Right lung (tissue), 10 donors: ENCODE measurements around the gene SIRPD. TPM values are rescaled to one million over a fixed set of nuclear protein-coding genes. Genes with fewer than 3 reads are reported as not detected.
"Not testable (repeated sequence)": the region's sequence is repeated elsewhere in the genome, so short reads cannot be mapped to it uniquely, and the experiment has no call there.

Source experiments
- DNase-seq, 2 donors: peaks; one replicate each; pipeline ENCODE4 v3.0.0-alpha.2; 2013
- long read RNA-seq, 8 donors: transcript quantifications; one replicate each; lab custom pipeline, GENCODE V29; 2026
- polyA plus RNA-seq, 5 donors: library from polyadenylated mRNA; unstranded; fragments of 120-200 nt; gene quantifications; one replicate each; pipeline versions ENCODE4 v1.2.1 to v1.2.3, GENCODE V29; 2013; ENCODE audit warnings: inconsistent platforms in 1 of 5, low replicate concordance in 1 of 5; ENCODE audit not compliant: insufficient read length in 5 of 5, insufficient read depth in 1 of 5

SIRPD gene
- polyA plus RNA-seq, result under 1 TPM in 1 of 5 donors, not detected in 4; 0.09 TPM
- long read RNA-seq, donor 1, result 0 reads
- long read RNA-seq, donor 2, result 0 reads
- long read RNA-seq, donor 3, result 0 reads
- long read RNA-seq, donor 4, result 0 reads
- long read RNA-seq, donor 5, result 0 reads
- long read RNA-seq, donor 6, result 0 reads
- long read RNA-seq, donor 7, result 0 reads
- long read RNA-seq, donor 8, result 0 reads

DNA sequence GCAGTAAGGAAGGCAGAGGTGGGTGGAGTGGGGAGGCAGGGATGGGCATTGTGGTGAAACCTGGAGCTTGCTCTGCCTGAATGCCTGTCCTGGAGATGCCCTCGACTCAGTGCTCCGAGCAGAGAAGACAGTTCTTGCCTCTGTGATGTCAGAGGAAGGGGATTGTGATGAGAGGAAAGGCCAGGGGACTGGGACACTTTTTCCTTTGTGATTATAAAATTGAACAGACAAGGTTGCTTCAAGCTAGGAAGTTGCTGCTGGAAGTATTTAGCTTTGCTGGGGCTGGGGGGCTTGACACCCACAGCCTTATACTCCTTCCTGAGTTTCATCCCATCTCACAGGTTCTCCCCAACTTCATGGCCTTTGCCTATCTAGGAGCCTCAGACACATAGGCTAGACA lies at the start of gene SIRPD:
SIRPD (minus strand) TSS at position 101 of the 400 bp plus-strand sequence; CDS start at position 49, 52 bp downstream.
- DNase-seq, result no peak

DNA sequence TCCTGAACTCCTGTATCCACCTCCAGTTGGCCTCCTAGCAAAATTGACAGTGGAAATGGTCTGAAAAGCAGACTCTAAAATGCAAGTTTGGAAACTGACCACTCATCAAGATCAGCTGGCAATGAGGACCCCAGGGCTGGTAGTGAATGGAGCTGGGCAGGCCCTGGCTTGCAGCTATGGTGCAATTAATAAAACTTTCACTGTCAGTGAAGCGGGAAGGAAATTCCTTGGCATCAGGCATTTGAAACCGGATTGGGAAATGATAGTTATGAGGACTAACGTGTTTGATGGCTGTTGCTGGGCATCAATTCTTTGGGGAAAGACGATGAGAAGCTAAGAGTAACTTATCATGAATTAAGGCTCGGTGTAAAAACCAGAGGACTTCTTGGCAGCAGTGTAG lies 43.2 kb upstream of the SIRPD start:
- no peak for DNase-seq

DNA sequence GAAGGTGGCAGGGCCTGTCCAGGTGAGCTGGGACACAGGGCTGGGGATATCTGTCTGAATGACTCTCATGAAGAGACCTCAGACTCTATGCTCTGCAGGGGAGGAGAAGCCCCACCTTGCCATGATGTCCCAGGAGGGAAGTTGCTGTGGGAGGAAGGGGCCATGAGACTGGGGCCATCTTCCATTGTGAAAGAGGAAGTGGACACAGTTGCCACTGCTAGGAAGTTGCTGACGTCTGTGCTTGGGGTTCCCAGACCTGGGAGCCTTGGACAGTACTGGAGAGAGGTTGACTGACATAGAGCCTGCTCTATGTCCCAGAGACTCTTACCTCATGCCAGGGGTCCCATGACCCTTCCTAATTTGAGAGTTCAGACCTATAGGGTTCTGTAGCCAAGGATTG lies 37.8 kb upstream of the SIRPD start:
- DNase-seq, result no peak

- DNase-seq, result no peak
Measured at GRCh38 chr20:1588533-1589460, 31.3 kb upstream of the SIRPD start.

- DNase-seq, result no peak
Measured at GRCh38 chr20:1587781-1588532, 30.5 kb upstream of the SIRPD start.

DNA sequence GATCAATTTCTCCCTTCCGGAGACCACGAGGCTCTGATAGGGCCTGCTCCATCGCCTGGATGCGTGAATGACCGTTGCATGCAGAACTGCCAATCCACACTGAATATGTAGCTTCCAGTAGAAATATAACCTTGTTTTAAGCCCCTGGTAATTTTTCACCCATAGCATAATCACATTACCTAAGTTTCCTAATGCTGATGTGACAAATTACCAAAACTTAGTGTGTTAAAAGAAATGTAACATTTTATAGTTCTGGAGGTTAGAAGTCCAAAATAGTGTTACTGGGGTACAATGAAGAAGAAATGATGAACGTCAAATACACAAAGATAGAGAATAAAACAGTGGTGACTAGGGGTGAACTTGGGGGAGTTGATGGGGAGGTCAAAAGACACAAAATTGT lies 22.0 kb upstream of the SIRPD start:
- no peak for DNase-seq

- DNase-seq, result no peak
Measured at GRCh38 chr20:1577906-1578305, 20.4 kb upstream of the SIRPD start.

DNA sequence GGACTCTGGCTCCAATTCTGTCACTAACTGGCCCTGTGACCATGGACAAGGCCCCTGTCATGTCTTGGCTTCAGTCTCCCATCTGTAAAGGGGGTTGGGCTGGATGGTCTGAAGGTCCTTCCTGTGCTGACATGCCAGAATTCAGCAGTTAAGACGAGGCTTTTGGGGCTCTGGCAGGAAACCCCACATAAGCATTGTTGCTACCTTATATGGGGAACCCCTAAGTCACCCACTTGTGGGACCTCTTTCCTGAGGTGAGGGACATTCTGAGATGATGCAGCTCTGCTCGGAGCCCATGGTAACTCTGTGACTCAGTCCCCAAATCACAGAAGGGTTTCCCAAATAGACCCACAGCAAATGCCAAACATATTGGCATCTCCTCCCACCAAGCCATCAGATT lies 19.8 kb upstream of the SIRPD start:
- DNase-seq, result not testable (repeated sequence)

DNA sequence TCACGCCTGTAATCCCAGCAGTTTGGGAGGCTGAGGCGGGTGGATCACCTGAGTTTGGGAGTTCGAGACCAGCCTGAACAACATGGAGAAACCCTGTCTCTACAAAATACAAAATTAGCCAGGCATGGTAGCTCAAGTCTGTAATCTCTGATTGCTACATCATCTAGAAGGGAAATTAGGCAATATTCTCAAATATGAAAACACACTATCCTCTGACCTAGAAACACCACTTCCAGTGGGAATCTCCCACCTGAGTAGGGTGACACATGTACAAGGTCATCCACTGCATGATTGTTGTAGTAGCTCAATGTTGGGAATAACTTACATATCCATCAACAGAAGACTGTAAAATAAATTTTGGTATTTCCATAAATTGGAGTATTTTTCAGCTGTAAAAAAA lies 19.1 kb upstream of the SIRPD start:
- no peak for DNase-seq

- not testable (repeated sequence) for DNase-seq
Measured at GRCh38 chr20:1576003-1576402, 18.5 kb upstream of the SIRPD start.

DNA sequence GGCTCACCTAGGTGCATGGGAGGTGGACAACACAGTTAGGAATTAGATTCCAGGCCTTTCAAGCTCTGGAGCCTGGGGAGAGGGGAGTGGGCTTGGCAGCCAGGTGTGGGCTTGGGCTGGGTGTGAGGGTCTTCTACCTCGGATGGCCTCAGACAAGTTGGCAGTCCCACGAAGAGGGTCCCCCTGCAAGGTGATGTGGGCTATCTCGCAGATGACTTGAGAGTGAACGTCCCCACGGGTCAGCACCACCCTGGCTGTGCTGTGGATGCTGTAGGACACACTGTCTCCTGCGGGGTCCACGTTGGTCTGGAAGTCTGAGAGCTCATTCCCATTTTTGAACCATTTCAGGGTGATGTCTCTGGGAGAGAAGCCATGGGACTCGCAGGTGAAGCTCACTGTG lies 14.1 kb upstream of the SIRPD start:
- DNase-seq, result not testable (repeated sequence)

GRCh38 chr20:1569415-1569881 lies 11.9 kb upstream of the SIRPD start:
- DNase-seq, result no peak

DNA sequence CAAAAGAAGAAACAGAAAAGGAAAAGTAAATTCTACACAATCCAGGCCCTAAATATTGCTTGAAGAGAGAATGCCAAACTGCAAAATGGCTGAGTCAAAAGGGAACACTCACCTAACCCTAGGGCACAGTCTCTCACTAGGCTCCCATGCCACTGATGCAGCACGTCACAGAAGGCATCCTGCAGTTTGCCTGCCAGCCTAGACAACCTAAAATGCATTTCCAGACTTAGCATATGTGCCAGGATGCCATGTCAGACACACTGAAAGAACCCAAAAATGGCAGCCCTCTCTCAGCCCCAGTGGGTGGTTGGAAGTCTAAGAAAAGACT lies 10.6 kb upstream of the SIRPD start:
- no peak for DNase-seq

DNA sequence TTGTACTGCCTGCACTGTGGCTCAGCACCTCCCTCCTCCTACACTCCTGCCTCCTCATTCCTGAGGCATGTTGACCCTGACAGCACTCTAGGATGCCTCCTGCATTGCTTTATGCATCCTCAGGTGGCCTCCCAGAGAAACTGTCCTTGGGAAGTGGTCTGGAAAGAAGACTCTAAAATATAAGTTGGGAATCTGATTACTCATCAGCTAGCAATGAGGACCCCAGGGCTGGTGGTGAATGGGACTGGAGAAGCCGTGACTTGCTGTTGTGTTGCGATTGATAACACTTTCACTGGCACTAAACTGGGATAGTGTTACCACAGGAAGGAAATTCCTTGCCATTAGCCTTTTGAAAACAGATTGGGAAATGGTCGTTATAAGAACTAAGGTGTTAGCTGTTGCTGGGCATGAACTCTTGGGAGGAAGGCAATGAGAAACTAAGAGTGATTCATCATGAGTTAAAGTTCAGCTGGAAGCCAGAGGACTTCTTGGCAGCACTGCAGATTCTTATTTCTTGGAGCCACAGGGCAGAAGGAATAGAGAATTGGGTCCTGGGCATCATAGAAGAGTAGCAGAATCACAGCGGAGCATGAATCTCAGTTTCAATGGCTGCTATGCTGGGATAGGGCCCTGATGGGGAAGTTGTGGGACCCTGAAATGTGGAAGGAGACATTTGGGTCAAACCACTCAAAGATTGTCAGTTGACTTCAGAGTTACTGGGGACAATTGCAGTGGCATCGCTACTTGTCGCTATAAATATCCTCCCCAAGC lies 10.1 kb upstream of the SIRPD start:
- no peak for DNase-seq

DNA sequence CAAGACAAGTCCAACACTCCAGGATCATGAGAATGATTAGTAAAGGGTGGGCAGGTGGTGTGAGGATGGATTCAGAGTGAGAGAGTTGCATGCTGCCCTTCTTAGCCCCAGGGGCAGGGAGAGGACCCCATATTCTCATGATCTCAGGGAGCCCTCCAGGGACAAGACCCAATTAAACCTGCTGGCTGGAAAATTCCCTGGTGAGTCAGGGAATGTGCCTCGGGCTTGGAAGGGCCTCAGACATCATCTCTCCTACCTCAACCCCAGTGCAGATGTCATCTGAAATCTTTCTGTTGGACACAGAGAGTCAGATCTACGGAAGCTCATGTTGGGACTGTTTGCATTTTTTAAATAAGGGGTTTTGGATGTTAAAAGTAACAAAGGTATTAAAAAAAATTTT lies 9.2 kb upstream of the SIRPD start:
- no peak for DNase-seq

DNA sequence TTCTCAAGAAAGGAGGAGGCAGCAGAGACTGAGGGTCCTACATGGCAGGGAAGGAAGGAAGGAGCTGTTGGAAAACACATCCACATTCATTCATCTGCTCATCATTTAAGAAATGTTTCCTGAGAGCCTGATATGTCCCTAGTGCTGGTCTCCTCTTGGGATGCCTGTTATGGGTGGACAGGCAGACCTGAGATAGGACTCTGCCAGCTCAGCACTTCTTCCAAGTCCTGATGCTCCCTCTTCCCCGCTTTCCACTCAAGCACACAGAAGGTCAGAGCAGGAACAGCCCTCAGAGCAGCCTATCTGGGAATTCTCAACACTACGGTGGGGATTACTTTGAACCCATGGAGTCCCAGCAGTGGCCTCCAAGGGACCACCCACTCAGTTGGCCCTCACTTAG lies 8.0 kb upstream of the SIRPD start:
- DNase-seq, result no peak

- DNase-seq, result no peak
Measured at GRCh38 chr20:1563598-1563997, 6.1 kb upstream of the SIRPD start.

- no peak for DNase-seq
Measured at GRCh38 chr20:1562622-1563021, 5.1 kb upstream of the SIRPD start.

- DNase-seq, result no peak
Measured at GRCh38 chr20:1561350-1561749, 3.8 kb upstream of the SIRPD start.

DNA sequence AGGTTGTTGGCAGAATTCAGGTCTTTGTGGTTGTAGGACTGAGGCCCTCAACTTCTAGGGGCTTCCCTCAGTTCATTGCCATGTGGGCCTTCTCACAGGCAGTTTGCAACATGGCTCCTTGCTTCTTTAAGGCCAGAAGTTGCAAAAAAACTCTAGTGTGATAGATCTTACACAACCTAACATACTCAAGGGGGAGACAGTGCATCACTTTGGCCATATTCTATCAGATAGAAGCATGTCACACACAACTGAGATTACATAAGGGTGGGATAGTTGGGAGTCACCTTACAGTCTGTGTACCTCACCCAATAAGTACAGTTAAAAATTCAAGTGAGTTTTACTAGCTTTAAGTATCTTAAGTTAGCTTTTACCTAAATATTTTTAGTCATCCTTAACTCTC lies 1.6 kb downstream of the SIRPD start:
- DNase-seq, result no peak

DNA sequence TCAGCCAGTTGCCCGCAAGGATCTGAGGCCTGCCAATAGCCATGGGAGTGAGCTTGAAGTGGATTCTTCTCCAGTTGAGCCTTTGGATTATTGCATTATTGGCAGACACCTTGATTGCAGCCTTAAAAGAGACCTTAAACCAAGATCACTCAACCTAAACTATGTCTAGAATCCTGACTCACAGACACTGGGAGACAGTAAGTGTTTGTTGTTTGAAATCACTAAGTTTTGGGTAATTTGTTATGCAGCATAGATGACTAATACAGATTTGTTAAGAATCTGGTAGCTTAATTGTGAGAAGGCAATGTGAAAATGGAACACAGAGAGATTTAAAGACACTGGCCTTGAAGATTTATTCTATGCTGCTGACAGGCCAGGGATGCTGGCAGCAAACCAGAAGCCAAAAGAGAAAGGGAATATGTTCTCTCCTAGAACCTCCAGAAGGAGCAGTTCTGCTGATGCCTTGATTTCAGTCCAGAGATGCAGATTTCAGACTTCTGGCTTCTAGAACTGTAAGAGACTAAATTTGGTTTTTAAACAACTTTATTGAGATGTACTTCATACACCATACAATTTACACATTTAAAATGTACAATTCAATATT lies 17.6 kb downstream of the SIRPD start:
- DNase-seq, result no peak
